ENCODE results near the gene AXL. TPM values are rescaled to one million over a fixed set of nuclear protein-coding genes. Genes with fewer than 3 reads are reported as not detected.

The AXL gene
- total and polyA plus RNA-seq, 4 donors, result 4.3 to 24.8 (median 12.1) TPM

- H3K9me3 ChIP-seq (ENCODE audit: control insufficient read depth in 4 of 4, low read length in 3 of 4), result no peaks in the 10 kb centered on the region
- H3K9ac ChIP-seq (ENCODE audit: low read depth in 1 of 2, low read length in 2 of 2), result no peak overlapping the region
- no peaks in the 10 kb centered on the region for H3K27me3 ChIP-seq (ENCODE audit: control insufficient read depth in 4 of 4, insufficient read depth in 4 of 4, low read length in 3 of 4)
- no peak overlapping the region for H3K27ac ChIP-seq (ENCODE audit: low read depth in 1 of 2, low read length in 2 of 2)
- TF ChIP-seq HNF4A (conservative IDR thresholded peaks at IDR 0.05), result no peak
- TF ChIP-seq FOXA2 (IDR thresholded peaks at IDR 0.05), result no peak
- TF ChIP-seq REST (IDR thresholded peaks at IDR 0.05), result no peak
- no peak for TF ChIP-seq RAD21 (IDR thresholded peaks at IDR 0.05)
- TF ChIP-seq NR2F2 (IDR thresholded peaks at IDR 0.05), result no peak
- TF ChIP-seq SP1 (IDR thresholded peaks at IDR 0.05), result no peak
- no peak for TF ChIP-seq FOXA1 (IDR thresholded peaks at IDR 0.05)
- TF ChIP-seq TAF1 (conservative IDR thresholded peaks at IDR 0.05), result no peak
- no peak for TF ChIP-seq RXRA (IDR thresholded peaks at IDR 0.05)
- H3K36me3 ChIP-seq (ENCODE audit: control insufficient read depth in 4 of 4, insufficient read depth in 3 of 4, low read depth in 1 of 4, low read length in 3 of 4), result no peaks in the 10 kb centered on the region
- H3K4me1 ChIP-seq (ENCODE audit: control insufficient read depth in 4 of 4, insufficient read depth in 4 of 4, low read length in 3 of 4), result peaks cover 0 to 3% (median 0%) of the 10 kb centered on the region in 4 donors
- WGBS, result 65% methylated on average over 8 of the region's 8 CpGs
- DNase-seq (ENCODE audit: low spot score), result no peak
- H3K4me3 ChIP-seq (ENCODE audit: low read depth in 1 of 3, low read length in 3 of 3), result no peak overlapping the region
Measured at GRCh38 chr19:41186971-41187883, 31.8 kb upstream of the AXL start.

GRCh38 chr19:41187884-41188279 is 31.1 kb upstream of the AXL start:
- H3K36me3 ChIP-seq (ENCODE audit: control insufficient read depth in 4 of 4, insufficient read depth in 3 of 4, low read depth in 1 of 4, low read length in 3 of 4), result no peaks in the 10 kb centered on the region
- H3K9ac ChIP-seq (ENCODE audit: low read depth in 1 of 2, low read length in 2 of 2), result no peak overlapping the region
- peaks cover 0 to 2% (median 0%) of the 10 kb centered on the region in 4 donors for H3K27me3 ChIP-seq (ENCODE audit: control insufficient read depth in 4 of 4, insufficient read depth in 4 of 4, low read length in 3 of 4)
- no peaks in the 10 kb centered on the region for H3K9me3 ChIP-seq (ENCODE audit: control insufficient read depth in 4 of 4, low read length in 3 of 4)
- no peak for DNase-seq (ENCODE audit: low spot score)
- WGBS, result 83% methylated on average over 3 of the region's 3 CpGs
- H3K4me1 ChIP-seq (ENCODE audit: control insufficient read depth in 4 of 4, insufficient read depth in 4 of 4, low read length in 3 of 4), result peaks cover 0 to 8% (median 0%) of the 10 kb centered on the region in 4 donors
- no peak overlapping the region for H3K27ac ChIP-seq (ENCODE audit: low read depth in 1 of 2, low read length in 2 of 2)
- TF ChIP-seq HNF4G (IDR thresholded peaks at IDR 0.05), result no peak
- TF ChIP-seq REST (IDR thresholded peaks at IDR 0.05), result no peak
- TF ChIP-seq GABPA (IDR thresholded peaks at IDR 0.05 in 1 of 2, conservative IDR thresholded peaks at IDR 0.05 in 1 of 2), result no peak
- no peak for TF ChIP-seq JUND (IDR thresholded peaks at IDR 0.05)
- no peak overlapping the region for H3K4me3 ChIP-seq (ENCODE audit: low read depth in 1 of 3, low read length in 3 of 3)

Data from liver (tissue), 9 donors.